Measurements from ENCODE around the gene ECSIT. TPM values are rescaled to one million over a fixed set of nuclear protein-coding genes. Genes with fewer than 3 reads are reported as not detected.
A peak's percentile ranks its signal among the peaks of the same experiment; 100 is the strongest.

ECSIT gene
- total RNA-seq, 1 experiment from 2014 or later: 51.2 TPM

GRCh38 chr19:11550265-11550664 is 21.3 kb upstream of the ECSIT start:
- DNase-seq (ENCODE audit: low read depth): no peak

GRCh38 chr19:11549386-11549953 is 20.5 kb upstream of the ECSIT start:
- DNase-seq (ENCODE audit: low read depth): no peak

GRCh38 chr19:11547929-11548700 is 19.2 kb upstream of the ECSIT start:
- DNase-seq (ENCODE audit: low read depth): no peak

GRCh38 chr19:11541238-11541637 is 12.3 kb upstream of the ECSIT start:
- DNase-seq (ENCODE audit: low read depth): no peak

- DNase-seq (ENCODE audit: low read depth): no peak
Measured at GRCh38 chr19:11540645-11541044, 11.7 kb upstream of the ECSIT start.

- no peak for DNase-seq (ENCODE audit: low read depth)
Measured at GRCh38 chr19:11539495-11540365, 10.8 kb upstream of the ECSIT start.

- no peak for DNase-seq (ENCODE audit: low read depth)
Measured at GRCh38 chr19:11538232-11539036, 9.5 kb upstream of the ECSIT start, which contains the start of gene CNN1. TSS of gene CNN1 (plus strand) at chr19:11538851. CDS start at chr19:11538928, 77 bp downstream.

- peak; percentile 85 for DNase-seq (ENCODE audit: low read depth)
Measured at GRCh38 chr19:11535792-11536595, 7.1 kb upstream of the ECSIT start.

- no peak for DNase-seq (ENCODE audit: low read depth)
Measured at GRCh38 chr19:11534948-11535347, 6.0 kb upstream of the ECSIT start.

- DNase-seq (ENCODE audit: low read depth): no peak
Measured at GRCh38 chr19:11534538-11534937, 5.6 kb upstream of the ECSIT start.

GRCh38 chr19:11530432-11530831 is 1.5 kb upstream of the ECSIT start:
- peak; percentile 61 for DNase-seq (ENCODE audit: low read depth)

GRCh38 chr19:11519138-11519537 is 9.8 kb downstream of the ECSIT start:
- no peak for DNase-seq (ENCODE audit: low read depth)

- DNase-seq (ENCODE audit: low read depth): no peak
Measured at GRCh38 chr19:11513946-11514345, 15.0 kb downstream of the ECSIT start.

GRCh38 chr19:11510444-11510843 is 18.5 kb downstream of the ECSIT start:
- no peak for DNase-seq (ENCODE audit: low read depth)

- DNase-seq (ENCODE audit: low read depth): no peak
Measured at GRCh38 chr19:11507370-11508078, 21.4 kb downstream of the ECSIT start.

GRCh38 chr19:11506967-11507366 is 22.0 kb downstream of the ECSIT start:
- DNase-seq (ENCODE audit: low read depth): no peak

- DNase-seq (ENCODE audit: low read depth): no peak
Measured at GRCh38 chr19:11506101-11506555, 22.8 kb downstream of the ECSIT start.

- peak; percentile 94 for DNase-seq (ENCODE audit: low read depth)
Measured at GRCh38 chr19:11505504-11506100, 23.3 kb downstream of the ECSIT start, which contains the start of gene ZNF653. TSS of gene ZNF653 (minus strand) at chr19:11505839. CDS start at chr19:11505786, 53 bp downstream.

GRCh38 chr19:11505032-11505503 is 23.9 kb downstream of the ECSIT start:
- DNase-seq (ENCODE audit: low read depth): peak; percentile 93

Data from RPMI7951 (cell line).